Trophoblast cell (in vitro differentiated cells and primary cell): ENCODE results near the gene SMARCB1.

Experiments used
- DNase-seq, 2 donors: peaks; one replicate each; pipeline ENCODE4 v3.0.0-alpha.2; 2016
- H2AFZ ChIP-seq: 2 replicates; pipeline ENCODE4 v1.6.1; 2013; ENCODE audit warnings: low read length, moderate library complexity, mild to moderate bottlenecking; ENCODE audit not compliant: insufficient read depth, poor library complexity
- H2AK5ac ChIP-seq: 2 replicates; pipeline ENCODE4 v1.6.1; 2013; ENCODE audit warnings: mild to moderate bottlenecking, low read length
- H2BK120ac ChIP-seq: 2 replicates; pipeline ENCODE4 v1.6.1; 2013; ENCODE audit warnings: low read length, mild to moderate bottlenecking, moderate library complexity; ENCODE audit not compliant: insufficient read depth, poor library complexity
- H2BK12ac ChIP-seq: 2 replicates; pipeline ENCODE4 v1.6.1; 2013; ENCODE audit warnings: mild to moderate bottlenecking, low read length, moderate library complexity
- H2BK5ac ChIP-seq: 2 replicates; pipeline ENCODE4 v1.6.1; 2013; ENCODE audit warnings: low read length, low read depth, moderate library complexity, mild to moderate bottlenecking; ENCODE audit not compliant: poor library complexity
- H3K14ac ChIP-seq: 2 replicates; pipeline ENCODE4 v1.6.1; 2013; ENCODE audit warnings: mild to moderate bottlenecking, low read length
- H3K18ac ChIP-seq: 2 replicates; pipeline ENCODE4 v1.6.1; 2013; ENCODE audit warnings: mild to moderate bottlenecking, low read length
- H3K23ac ChIP-seq: 2 replicates; pipeline ENCODE4 v1.6.1; 2013; ENCODE audit warnings: low read length
- H3K27ac ChIP-seq: 2 replicates; pipeline ENCODE4 v1.5.1; 2013; ENCODE audit warnings: low read depth, mild to moderate bottlenecking, inconsistent platforms, low read length, moderate library complexity
- H3K27me3 ChIP-seq: 2 replicates; pipeline ENCODE4 v1.6.1; 2013; ENCODE audit warnings: inconsistent platforms, mild to moderate bottlenecking, low read length, moderate library complexity; ENCODE audit not compliant: insufficient read depth
- H3K36me3 ChIP-seq, 2 experiments: 1 replicate in 1 of 2; 2 replicates in 1 of 2; pipeline ENCODE4 v1.6.1; 2013; ENCODE audit warnings: low read length in 2 of 2, mild to moderate bottlenecking in 2 of 2, moderate library complexity in 1 of 2; ENCODE audit not compliant: insufficient read depth in 2 of 2, control insufficient read depth in 1 of 2
- H3K4ac ChIP-seq: 2 replicates; pipeline ENCODE4 v1.6.1; 2013; ENCODE audit warnings: low read depth, mild to moderate bottlenecking, low read length, moderate library complexity
- H3K4me1 ChIP-seq, 2 experiments: 1 replicate in 1 of 2; 2 replicates in 1 of 2; pipeline ENCODE4 v1.6.1; 2013; ENCODE audit warnings: low read length in 2 of 2, mild to moderate bottlenecking in 2 of 2, moderate library complexity in 1 of 2; ENCODE audit not compliant: insufficient read depth in 2 of 2, control insufficient read depth in 1 of 2
- H3K4me2 ChIP-seq: 2 replicates; pipeline ENCODE4 v1.6.1; 2013; ENCODE audit warnings: inconsistent platforms, mild to moderate bottlenecking, low read length, moderate library complexity
- H3K4me3 ChIP-seq: 2 replicates; pipeline ENCODE4 v1.5.1; 2013; ENCODE audit warnings: mild to moderate bottlenecking, low read depth, low read length, inconsistent platforms
- H3K79me1 ChIP-seq: one replicate; pipeline ENCODE4 v1.6.1; 2013; ENCODE audit warnings: low read length
- H3K79me2 ChIP-seq: 2 replicates; pipeline ENCODE4 v1.6.1; 2013; ENCODE audit warnings: low read length, mild to moderate bottlenecking; ENCODE audit not compliant: control insufficient read depth, insufficient read depth, poor library complexity
- H3K9ac ChIP-seq: 2 replicates; pipeline ENCODE4 v1.6.1; 2013; ENCODE audit warnings: mild to moderate bottlenecking, low read length
- H3K9me3 ChIP-seq: 2 replicates; pipeline ENCODE4 v1.6.1; 2013; ENCODE audit warnings: low read depth, mild to moderate bottlenecking, control low read depth, inconsistent platforms, low read length; ENCODE audit not compliant: insufficient read depth
- H4K12ac ChIP-seq: 2 replicates; pipeline ENCODE4 v1.6.1; 2013; ENCODE audit warnings: low read depth, mild to moderate bottlenecking, low read length, moderate library complexity
- H4K8ac ChIP-seq: 2 replicates; pipeline ENCODE4 v1.6.1; 2013; ENCODE audit warnings: low read depth, mild to moderate bottlenecking, low read length, moderate library complexity
- H4K91ac ChIP-seq: one replicate; pipeline ENCODE4 v1.6.1; 2013; ENCODE audit warnings: low read depth, mild to moderate bottlenecking, low read length, moderate library complexity
- WGBS: extraction: QIAGEN DNeasy Blood & Tissue Kit; methylation state at CpG from one replicate; pipeline ENCODE4 v1.1.7; 2013; ENCODE audit warnings: missing lambda C conversion rate; ENCODE audit not compliant: insufficient read length, insufficient coverage; ENCODE audit errors: extremely low coverage; 5-methylcytosine and 5-hydroxymethylcytosine counted together

The SMARCB1 gene

DNA sequence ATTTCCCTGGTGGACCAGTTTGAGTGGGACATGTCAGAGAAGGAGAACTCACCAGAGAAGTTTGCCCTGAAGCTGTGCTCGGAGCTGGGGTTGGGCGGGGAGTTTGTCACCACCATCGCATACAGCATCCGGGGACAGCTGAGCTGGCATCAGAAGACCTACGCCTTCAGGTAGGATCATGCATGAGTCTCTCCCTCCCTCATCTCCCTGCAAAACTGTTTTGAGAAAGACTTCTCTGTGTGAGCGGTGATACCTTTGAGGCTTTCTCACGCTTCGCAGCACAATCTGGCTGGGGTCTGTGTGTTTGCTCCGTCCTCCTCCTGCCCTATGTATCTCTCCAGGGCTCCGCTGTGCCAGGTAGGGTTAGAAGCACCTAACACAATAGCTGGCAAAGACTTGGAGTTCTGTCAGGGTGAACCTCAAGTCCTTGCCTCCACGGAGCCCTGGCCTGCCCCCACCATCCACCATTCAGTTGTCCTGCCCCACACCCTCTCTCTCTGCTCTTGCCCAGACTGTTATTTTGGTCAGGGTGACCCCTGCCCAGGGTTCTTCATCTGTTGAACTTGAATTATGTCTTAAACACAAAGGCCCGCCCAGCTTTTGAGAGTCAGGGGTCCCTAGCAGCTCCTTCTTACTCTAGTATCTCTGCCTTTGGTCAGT lies 38.6 kb downstream of the SMARCB1 start:
- Histone ChIP-seq H3K9ac (no peak overlapping the region), H2AFZ (no peak overlapping the region), H3K14ac (peak overlapping the region; percentile 72), H3K27ac (no peak overlapping the region), H2BK5ac (peak overlapping the region; percentile 93), H3K4ac (peak overlapping the region; percentile 61), H2BK12ac (peak overlapping the region; percentile 71), H3K18ac (peak overlapping the region; percentile 64), H4K8ac (peak overlapping the region; percentile 68), H4K12ac (peak overlapping the region; percentile 64), H3K4me2 (no peak overlapping the region), H3K9me3 (peaks cover 6% of the 10 kb centered on the region), H3K79me1 (peaks cover 13% of the 10 kb centered on the region), H3K36me3 (peaks cover 75 to 81% of the 10 kb centered on the region in 2 experiments), H2AK5ac (no peak overlapping the region), H4K91ac (peak overlapping the region; percentile 89), H3K4me3 (no peak overlapping the region), H3K79me2 (no peaks in the 10 kb centered on the region), H3K27me3 (no peaks in the 10 kb centered on the region), H3K4me1 (peaks cover 14% of the 10 kb centered on the region in 2 experiments), H2BK120ac (peak overlapping the region; percentile 55), H3K23ac (no peak overlapping the region)
- no CpG with 5 or more reads among the region's 12 CpGs for WGBS
- DNase-seq, result peak; percentile 30 to 55

DNA sequence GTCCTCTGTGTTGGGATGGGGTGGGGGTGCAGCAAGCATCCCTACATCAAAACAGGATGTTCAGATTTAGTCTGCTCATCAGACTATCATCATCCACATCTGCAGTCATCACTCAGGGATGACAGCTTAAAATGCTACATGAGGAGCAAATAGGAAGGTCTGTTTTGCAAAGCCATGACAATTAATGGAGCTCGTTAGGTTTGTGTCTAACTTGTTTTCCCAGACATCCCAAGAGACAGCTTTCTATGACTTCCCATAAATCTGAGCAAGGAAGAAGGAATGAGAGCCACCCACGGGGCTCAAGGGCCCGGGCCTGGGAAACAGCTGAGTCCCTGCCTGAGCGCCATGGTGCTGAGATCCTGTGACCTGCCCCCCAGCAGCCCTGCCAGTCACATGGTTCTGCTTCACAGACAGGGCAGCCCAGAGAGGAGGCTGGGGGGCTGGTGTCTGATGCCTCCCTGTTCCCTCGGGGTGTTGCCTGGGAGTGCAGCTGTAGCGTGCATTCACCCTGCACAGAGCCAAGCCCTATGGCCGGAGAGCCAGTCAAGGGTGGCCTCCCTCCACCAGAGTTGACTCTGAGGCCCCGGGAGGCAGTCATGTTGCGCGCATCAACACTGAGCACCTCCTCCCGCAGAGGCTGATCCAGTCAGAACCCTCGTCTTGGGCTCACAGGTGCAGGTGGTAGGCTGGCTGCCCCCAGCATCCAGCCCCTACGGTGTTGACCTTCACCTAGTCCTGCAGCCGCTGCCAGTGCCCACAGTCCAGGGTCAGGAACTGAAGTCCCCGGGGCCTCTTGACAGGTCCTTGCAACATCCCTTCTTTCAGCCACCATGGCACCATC lies 40.0 kb downstream of the SMARCB1 start:
- peak overlapping the region; percentile 66 for H4K8ac ChIP-seq
- WGBS, result no CpG with 5 or more reads among the region's 15 CpGs

DNA sequence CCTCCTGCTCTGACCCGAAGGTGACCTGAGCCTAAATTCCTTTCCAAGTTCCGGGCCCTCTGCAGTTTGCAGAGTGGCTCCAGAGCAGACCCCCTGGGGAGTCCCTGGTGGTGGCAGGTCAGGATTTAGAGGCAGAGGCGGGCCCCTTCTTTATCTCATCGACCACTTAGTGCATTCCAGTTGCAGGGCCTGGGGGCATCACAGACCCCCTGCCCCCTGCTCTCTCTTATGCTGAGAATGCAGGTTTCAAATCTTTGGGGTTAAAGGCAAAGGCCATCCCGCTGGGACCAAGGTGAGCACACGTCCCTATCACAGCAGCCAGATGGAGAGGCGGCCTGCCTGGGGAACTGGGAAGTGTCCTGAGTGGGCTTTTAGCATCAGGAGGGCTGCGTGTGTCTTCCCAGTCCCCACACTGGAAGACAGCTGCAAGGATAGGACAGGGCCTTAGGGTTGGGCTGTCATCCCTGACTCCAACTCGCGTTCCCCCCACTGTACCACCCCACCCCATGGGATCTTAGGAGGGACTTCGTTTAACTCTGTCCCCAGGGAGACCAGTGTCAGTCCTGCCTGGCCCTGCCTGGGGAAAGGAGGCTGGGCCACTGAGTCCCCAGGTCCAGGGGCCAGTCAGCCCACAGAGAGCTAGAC lies 40.7 kb downstream of the SMARCB1 start:
- no peak overlapping the region for H4K91ac ChIP-seq
- H3K9ac ChIP-seq, result no peak overlapping the region
- no peaks in the 10 kb centered on the region for H3K27me3 ChIP-seq
- peaks cover 13% of the 10 kb centered on the region for H3K79me1 ChIP-seq
- H3K4me2 ChIP-seq, result no peak overlapping the region
- H3K23ac ChIP-seq, result no peak overlapping the region
- peaks cover 14% of the 10 kb centered on the region in 2 experiments for H3K4me1 ChIP-seq
- peaks cover 73 to 80% of the 10 kb centered on the region in 2 experiments for H3K36me3 ChIP-seq
- peak overlapping the region; percentile 20 for H2AK5ac ChIP-seq
- DNase-seq, result no peak
- no peak overlapping the region for H4K12ac ChIP-seq
- no peak overlapping the region for H3K4ac ChIP-seq
- H3K14ac ChIP-seq, result no peak overlapping the region
- no peak overlapping the region for H2AFZ ChIP-seq
- H2BK12ac ChIP-seq, result no peak overlapping the region
- no peak overlapping the region for H3K27ac ChIP-seq
- no peak overlapping the region for H2BK5ac ChIP-seq
- WGBS, result no CpG with 5 or more reads among the region's 11 CpGs
- no peak overlapping the region for H3K4me3 ChIP-seq
- no peak overlapping the region for H3K18ac ChIP-seq
- H3K79me2 ChIP-seq, result no peaks in the 10 kb centered on the region
- peaks cover 3% of the 10 kb centered on the region for H3K9me3 ChIP-seq
- H4K8ac ChIP-seq, result no peak overlapping the region
- H2BK120ac ChIP-seq, result no peak overlapping the region

More for the DNA sequence above, 40.0 kb downstream of the SMARCB1 start:
- Histone ChIP-seq H3K79me1 (peaks cover 13% of the 10 kb centered on the region), H3K4ac (peak overlapping the region; percentile 34), H3K23ac (no peak overlapping the region), H3K36me3 (peaks cover 75 to 81% of the 10 kb centered on the region in 2 experiments), H3K27me3 (no peaks in the 10 kb centered on the region), H2AFZ (no peak overlapping the region), H3K79me2 (no peaks in the 10 kb centered on the region), H3K4me1 (peaks cover 14% of the 10 kb centered on the region in 2 experiments), H3K18ac (peak overlapping the region; percentile 60), H2BK5ac (peak overlapping the region; percentile 12), H4K91ac (peak overlapping the region; percentile 72), H4K12ac (no peak overlapping the region), H3K27ac (peak overlapping the region; percentile 10), H3K4me3 (no peak overlapping the region), H3K9ac (no peak overlapping the region), H3K9me3 (peaks cover 6% of the 10 kb centered on the region), H3K4me2 (no peak overlapping the region), H2AK5ac (peak overlapping the region; percentile 32), H2BK12ac (peak overlapping the region; percentile 53), H2BK120ac (peak overlapping the region; percentile 36), H3K14ac (peak overlapping the region; percentile 49)
- peak in 1 of 2 donors; percentile 45 for DNase-seq
